LNCAP (cell line): Measurements from ENCODE around the gene CLSTN3.

Source experiments
- CTCF ChIP-seq: fragments of 450-650 bp; IDR thresholded peaks from 2 replicates; pipeline ENCODE4 v1.5.1; 2017; ENCODE audit warnings: mild to moderate bottlenecking

The CLSTN3 gene

DNA sequence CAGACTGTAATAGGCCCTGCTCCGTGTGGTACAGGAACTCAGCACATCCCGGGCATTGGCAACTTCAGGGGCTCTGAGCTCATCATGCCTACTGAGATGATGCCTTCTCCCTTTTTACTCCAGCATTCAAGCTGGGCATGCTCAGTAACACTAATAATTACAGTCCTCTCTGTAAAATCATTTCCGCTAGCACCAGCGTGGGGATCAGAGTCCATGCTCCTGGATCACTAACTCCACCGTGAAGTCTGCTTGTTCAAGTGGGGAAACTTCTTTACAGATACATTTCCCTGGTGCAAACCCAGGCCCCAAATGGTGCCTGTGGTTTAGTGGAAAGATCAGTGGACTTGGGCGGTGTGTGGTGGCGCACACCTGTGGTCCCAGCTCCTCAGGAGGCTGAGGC lies 16.7 kb downstream of the CLSTN3 start:
- TF ChIP-seq CTCF: no peak

DNA sequence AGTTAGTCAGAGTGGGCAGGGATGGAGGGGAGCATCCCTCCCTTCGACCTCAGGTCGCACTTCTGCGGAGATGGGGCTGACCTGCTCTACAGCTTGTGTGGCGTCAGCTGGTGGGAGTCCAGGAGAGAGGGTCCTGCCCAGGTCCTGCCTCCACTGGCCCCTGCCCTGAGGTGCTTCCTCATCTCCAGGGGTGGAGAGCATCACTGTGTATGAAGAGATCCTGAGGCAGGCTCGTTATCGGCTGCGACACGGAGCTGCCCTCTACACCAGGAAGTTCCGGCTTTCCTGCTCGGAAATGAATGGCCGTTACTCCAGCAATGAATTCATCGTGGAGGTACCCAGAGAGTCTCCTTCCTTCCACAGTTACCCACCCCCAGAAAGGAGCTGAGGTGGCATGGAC lies 20.2 kb downstream of the CLSTN3 start:
- no peak for TF ChIP-seq CTCF

DNA sequence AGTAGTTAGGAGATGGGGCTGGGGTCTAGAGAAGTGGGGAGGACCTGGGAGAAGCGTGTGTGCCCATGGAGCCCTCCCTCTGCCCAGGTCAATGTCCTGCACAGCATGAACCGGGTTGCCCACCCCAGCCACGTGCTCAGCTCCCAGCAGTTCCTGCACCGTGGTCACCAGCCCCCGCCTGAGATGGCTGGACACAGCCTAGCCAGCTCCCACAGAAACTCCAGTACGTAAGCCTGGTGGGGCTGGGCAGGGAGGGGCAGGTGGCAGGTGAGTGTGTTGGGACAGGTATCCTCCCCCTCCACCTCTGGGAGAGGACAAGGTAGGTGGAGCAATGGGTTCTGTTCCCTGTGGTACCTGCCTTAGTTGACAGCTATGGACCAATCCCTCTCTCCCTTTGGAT lies 20.7 kb downstream of the CLSTN3 start:
- TF ChIP-seq CTCF: no peak

DNA sequence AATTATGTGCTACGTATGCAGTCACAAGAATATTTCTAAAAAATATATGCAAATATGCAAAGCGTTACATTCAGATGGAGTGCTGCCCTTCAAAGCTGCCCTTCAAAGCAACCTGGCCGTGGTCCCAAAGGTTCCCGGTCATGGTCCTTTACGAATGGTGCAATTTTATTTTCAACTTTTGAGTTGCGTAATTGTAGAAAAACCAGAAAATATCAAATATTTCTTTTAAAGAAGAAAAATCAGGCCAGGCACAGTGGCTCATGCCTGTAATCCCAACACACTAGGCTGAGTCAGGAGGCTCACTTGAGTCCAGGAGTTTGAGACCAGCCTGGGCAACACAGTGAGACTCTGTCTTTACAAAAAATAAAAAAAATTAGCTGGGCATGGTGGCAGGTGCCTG lies 21.4 kb downstream of the CLSTN3 start:
- TF ChIP-seq CTCF: no peak

- no peak for TF ChIP-seq CTCF
Measured at GRCh38 chr12:7152818-7153217, 22.6 kb downstream of the CLSTN3 start.

- no peak for TF ChIP-seq CTCF
Measured at GRCh38 chr12:7154042-7154441, 23.9 kb downstream of the CLSTN3 start.

DNA sequence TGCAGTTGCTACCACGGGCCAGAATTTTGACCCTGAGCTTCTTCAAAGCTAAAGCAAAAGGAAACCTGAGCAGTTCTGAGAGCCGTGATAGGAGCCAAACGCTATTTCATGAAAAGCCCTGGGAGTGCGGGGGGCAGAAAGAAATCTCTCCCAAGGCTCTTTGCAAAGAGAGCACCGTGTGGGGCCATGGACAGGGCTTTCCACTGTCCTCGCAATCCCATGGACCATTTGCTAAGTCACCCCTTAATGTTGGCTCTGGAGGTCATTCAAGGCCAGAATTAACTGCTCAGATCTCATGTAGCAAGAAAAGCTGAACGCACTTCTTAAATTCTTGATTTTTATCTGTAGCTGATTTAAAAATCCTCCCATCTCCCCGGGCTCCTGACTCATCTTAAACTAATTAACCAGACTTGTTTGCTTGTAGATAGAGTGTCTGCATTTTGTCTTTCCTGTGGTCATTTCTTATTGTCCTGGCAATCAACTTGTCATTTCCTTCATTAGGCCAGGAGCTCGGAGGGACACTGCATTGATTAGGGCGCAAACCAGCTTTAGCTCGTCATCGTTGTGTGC lies 24.8 kb downstream of the CLSTN3 start:
- TF ChIP-seq CTCF: no peak

- TF ChIP-seq CTCF: no peak
Measured at GRCh38 chr12:7155471-7156034, 25.4 kb downstream of the CLSTN3 start.
